Neural progenitor cell (in vitro differentiated cells): Measurements from ENCODE around the gene SPOPL. TPM values are rescaled to one million over a fixed set of nuclear protein-coding genes. Genes with fewer than 3 reads are reported as not detected.

Source experiments
- DNase-seq: peaks from one replicate; pipeline ENCODE4 v3.0.0-alpha.2; 2016; ENCODE audit warnings: low spot score
- H2AFZ ChIP-seq: fragments of 200-600 bp; sonication (generic); replicated peaks from 2 replicates; pipeline ENCODE4 v1.6.1; 2016; ENCODE audit warnings: antibody characterized with exemption
- H3F3A ChIP-seq: fragments of 200-600 bp; sonication (generic); 2 replicates; pipeline ENCODE4 v1.6.1; 2016; ENCODE audit warnings: antibody characterized with exemption, low read depth
- H3K27ac ChIP-seq: fragments of 200-600 bp; sonication (generic); 2 replicates; pipeline ENCODE4 v1.5.1; 2016; ENCODE audit warnings: mild to moderate bottlenecking
- H3K27me3 ChIP-seq: fragments of 200-600 bp; sonication (generic); 2 replicates; pipeline ENCODE4 v1.6.1; 2016; ENCODE audit warnings: mild to moderate bottlenecking, moderate library complexity
- H3K36me3 ChIP-seq: fragments of 200-600 bp; sonication (generic); 2 replicates; pipeline ENCODE4 v1.5.1; 2016
- H3K4me1 ChIP-seq: fragments of 200-600 bp; sonication (generic); 2 replicates; pipeline ENCODE4 v1.6.1; 2016; ENCODE audit warnings: mixed run types
- H3K4me2 ChIP-seq: fragments of 200-600 bp; sonication (generic); 2 replicates; pipeline ENCODE4 v1.6.1; 2016
- H3K4me3 ChIP-seq: fragments of 200-600 bp; sonication (generic); 2 replicates; pipeline ENCODE4 v1.5.1; 2016
- H3K79me2 ChIP-seq: fragments of 200-600 bp; sonication (generic); 2 replicates; pipeline ENCODE4 v1.6.1; 2016; ENCODE audit warnings: low read depth
- H3K9ac ChIP-seq: fragments of 200-600 bp; sonication (generic); 2 replicates; pipeline ENCODE4 v1.6.1; 2016
- H3K9me3 ChIP-seq: fragments of 200-600 bp; sonication (generic); 2 replicates; pipeline ENCODE4 v1.5.1; 2016; ENCODE audit warnings: low read depth
- H4K20me1 ChIP-seq: fragments of 200-600 bp; sonication (generic); 2 replicates; pipeline ENCODE4 v1.6.1; 2016; ENCODE audit warnings: low read depth
- H3K27ac Mint-ChIP-seq: 3 replicates; pipeline ENCODE4 v1.8.0; 2021; ENCODE audit warnings: mixed read lengths
- H3K27me3 Mint-ChIP-seq: 2 replicates; pipeline ENCODE4 v1.8.0; 2022; ENCODE audit warnings: low read depth, mild to moderate bottlenecking, inconsistent platforms, moderate library complexity, mixed read lengths; ENCODE audit not compliant: insufficient read depth
- H3K36me3 Mint-ChIP-seq: 3 replicates; pipeline ENCODE4 v1.8.0; 2021; ENCODE audit warnings: mixed read lengths
- H3K4me1 Mint-ChIP-seq: 3 replicates; pipeline ENCODE4 v1.8.0; 2021; ENCODE audit warnings: mixed read lengths
- H3K4me3 Mint-ChIP-seq: 3 replicates; pipeline ENCODE4 v1.8.0; 2021; ENCODE audit warnings: mild to moderate bottlenecking, moderate library complexity, mixed read lengths
- H3K9me3 Mint-ChIP-seq: 3 replicates; pipeline ENCODE4 v1.8.0; 2020; ENCODE audit warnings: mixed read lengths
- CTCF ChIP-seq: fragments of 200-600 bp; sonication (generic); IDR thresholded peaks from 2 replicates; pipeline ENCODE4 v1.5.1; 2017; ENCODE audit warnings: antibody characterized with exemption, mild to moderate bottlenecking
- EZH2 ChIP-seq: fragments of 200-600 bp; sonication (generic); IDR thresholded peaks from 2 replicates; pipeline ENCODE4 v1.6.1; 2017; ENCODE audit warnings: antibody characterized with exemption, mild to moderate bottlenecking, moderate library complexity
- EZH2phosphoT487 ChIP-seq: fragments of 200-600 bp; sonication (generic); IDR thresholded peaks from 2 replicates; pipeline ENCODE4 v1.6.1; 2017; ENCODE audit warnings: antibody characterized with exemption
- total RNA-seq: library from RNA; depleted of rRNA; stranded (reverse); fragments of >200 nt; gene quantifications from 2 replicates; pipeline ENCODE4 v1.2.3, GENCODE V29; 2015; ENCODE audit warnings: low replicate concordance

SPOPL gene
- total RNA-seq, 1 donor from 2014 or later, result 19.8 TPM

- peaks cover 5% of the 10 kb centered on the region for H3K27me3 Mint-ChIP-seq
These were observed 106.2 kb downstream of the SPOPL start for GRCh38 chr2:138607746-138608145.

GRCh38 chr2:138609446-138609845 is 107.9 kb downstream of the SPOPL start:
- H4K20me1 ChIP-seq, result no peaks in the 10 kb centered on the region
- H3K27me3 ChIP-seq, result no peaks in the 10 kb centered on the region
- Mint-ChIP-seq H3K27me3 (peaks cover 5% of the 10 kb centered on the region), H3K4me1 (no peaks in the 10 kb centered on the region), H3K36me3 (no peaks in the 10 kb centered on the region), H3K9me3 (no peaks in the 10 kb centered on the region), H3K4me3 (no peak overlapping the region), H3K27ac (no peak overlapping the region)
- no peak for DNase-seq
- no peaks in the 10 kb centered on the region for H3F3A ChIP-seq
- no peak overlapping the region for H3K4me2 ChIP-seq
- no peaks in the 10 kb centered on the region for H3K9me3 ChIP-seq
- TF ChIP-seq EZH2 (no peak), EZH2phosphoT487 (no peak)
- no peaks in the 10 kb centered on the region for H3K36me3 ChIP-seq
- H3K4me1 ChIP-seq, result no peaks in the 10 kb centered on the region
- no peak overlapping the region for H3K27ac ChIP-seq
- no peak overlapping the region for H3K9ac ChIP-seq
- no peak overlapping the region for H2AFZ ChIP-seq
- no peaks in the 10 kb centered on the region for H3K79me2 ChIP-seq
- no peak overlapping the region for H3K4me3 ChIP-seq

More at GRCh38 chr2:138607746-138608145, 106.2 kb downstream of the SPOPL start:
- H3K9me3 ChIP-seq, result no peaks in the 10 kb centered on the region
- H3K4me1 ChIP-seq, result no peaks in the 10 kb centered on the region
- H2AFZ ChIP-seq, result no peak overlapping the region
- Mint-ChIP-seq H3K4me1 (no peaks in the 10 kb centered on the region), H3K27ac (no peak overlapping the region), H3K36me3 (no peaks in the 10 kb centered on the region), H3K9me3 (no peaks in the 10 kb centered on the region), H3K4me3 (no peak overlapping the region)
- TF ChIP-seq EZH2 (no peak), EZH2phosphoT487 (no peak), CTCF (no peak)
- H3K9ac ChIP-seq, result no peak overlapping the region
- H3K79me2 ChIP-seq, result no peaks in the 10 kb centered on the region
- H3K27ac ChIP-seq, result no peak overlapping the region
- no peaks in the 10 kb centered on the region for H3K36me3 ChIP-seq
- H3K27me3 ChIP-seq, result no peaks in the 10 kb centered on the region
- no peak for DNase-seq
- H3F3A ChIP-seq, result no peaks in the 10 kb centered on the region
- H3K4me3 ChIP-seq, result no peak overlapping the region
- no peak overlapping the region for H3K4me2 ChIP-seq
- no peaks in the 10 kb centered on the region for H4K20me1 ChIP-seq

- H3K79me2 ChIP-seq, result no peaks in the 10 kb centered on the region
- H3K9me3 ChIP-seq, result no peaks in the 10 kb centered on the region
- no peak for TF ChIP-seq CTCF
- TF ChIP-seq EZH2phosphoT487, result no peak
- TF ChIP-seq EZH2, result no peak
- H3K4me2 ChIP-seq, result no peak overlapping the region
- H3K9me3 Mint-ChIP-seq, result no peaks in the 10 kb centered on the region
- H3K4me3 Mint-ChIP-seq, result no peak overlapping the region
- no peak overlapping the region for H2AFZ ChIP-seq
- H3K27ac Mint-ChIP-seq, result no peak overlapping the region
- no peak overlapping the region for H3K4me3 ChIP-seq
- H3K27me3 ChIP-seq, result no peaks in the 10 kb centered on the region
- peaks cover 5% of the 10 kb centered on the region for H3K27me3 Mint-ChIP-seq
- no peaks in the 10 kb centered on the region for H3K4me1 ChIP-seq
- no peaks in the 10 kb centered on the region for H3K4me1 Mint-ChIP-seq
- H3K9ac ChIP-seq, result no peak overlapping the region
- no peak overlapping the region for H3K27ac ChIP-seq
- no peaks in the 10 kb centered on the region for H3K36me3 Mint-ChIP-seq
- DNase-seq, result no peak
- H3K36me3 ChIP-seq, result no peaks in the 10 kb centered on the region
- H4K20me1 ChIP-seq, result no peaks in the 10 kb centered on the region
- H3F3A ChIP-seq, result no peaks in the 10 kb centered on the region
These were observed 108.8 kb downstream of the SPOPL start for GRCh38 chr2:138610201-138610953.

- no peaks in the 10 kb centered on the region for H3K9me3 ChIP-seq
- no peaks in the 10 kb centered on the region for H4K20me1 ChIP-seq
- H3K27ac Mint-ChIP-seq, result peak overlapping the region; percentile 33
- no peaks in the 10 kb centered on the region for H3K27me3 Mint-ChIP-seq
- no peaks in the 10 kb centered on the region for H3K4me1 Mint-ChIP-seq
- no peaks in the 10 kb centered on the region for H3K27me3 ChIP-seq
- no peaks in the 10 kb centered on the region for H3F3A ChIP-seq
- H3K9ac ChIP-seq, result no peak overlapping the region
- no peaks in the 10 kb centered on the region for H3K9me3 Mint-ChIP-seq
- H3K79me2 ChIP-seq, result no peaks in the 10 kb centered on the region
- TF ChIP-seq CTCF, result no peak
- TF ChIP-seq EZH2, result no peak
- no peak for TF ChIP-seq EZH2phosphoT487
- DNase-seq, result no peak
- no peak overlapping the region for H2AFZ ChIP-seq
- no peak overlapping the region for H3K4me3 Mint-ChIP-seq
- no peak overlapping the region for H3K27ac ChIP-seq
- H3K36me3 Mint-ChIP-seq, result no peaks in the 10 kb centered on the region
- H3K4me3 ChIP-seq, result no peak overlapping the region
- no peaks in the 10 kb centered on the region for H3K4me1 ChIP-seq
- H3K36me3 ChIP-seq, result no peaks in the 10 kb centered on the region
- H3K4me2 ChIP-seq, result no peak overlapping the region
These were observed 113.7 kb downstream of the SPOPL start for GRCh38 chr2:138615257-138615656.
